Fibroblast of lung (primary cell): Measurements from ENCODE around the gene CNGA4. TPM values are rescaled to one million over a fixed set of nuclear protein-coding genes. Genes with fewer than 3 reads are reported as not detected.
A peak's percentile ranks its signal among the peaks of the same experiment; 100 is the strongest.

Experiments used
- DNase-seq, 2 donors: peaks; one replicate each; pipeline versions ENCODE4 v3.0.0 to v3.0.0-alpha.2; 2010; ENCODE audit warnings: low read depth in 2 of 2
- H2AFZ ChIP-seq: 2 replicates; pipeline ENCODE4 v1.5.1; 2012; ENCODE audit warnings: low read length, control low read depth, inconsistent platforms
- H3K27ac ChIP-seq: 2 replicates; pipeline ENCODE4 v1.5.1; 2011; ENCODE audit warnings: low read length, control low read depth; ENCODE audit not compliant: insufficient read depth
- H3K27me3 ChIP-seq: 2 replicates; pipeline ENCODE4 v1.5.1; 2011; ENCODE audit warnings: mild to moderate bottlenecking, low read length; ENCODE audit not compliant: control insufficient read depth, insufficient read depth
- H3K36me3 ChIP-seq: 2 replicates; pipeline ENCODE4 v1.5.1; 2011; ENCODE audit warnings: low read length; ENCODE audit not compliant: control insufficient read depth, insufficient read depth
- H3K4me1 ChIP-seq: 2 replicates; pipeline ENCODE4 v1.5.1; 2011; ENCODE audit warnings: low read length; ENCODE audit not compliant: control insufficient read depth, insufficient read depth; ENCODE audit errors: extremely low read depth
- H3K4me2 ChIP-seq: 2 replicates; pipeline ENCODE4 v1.5.1; 2011; ENCODE audit warnings: low read length, control low read depth; ENCODE audit not compliant: insufficient read depth; ENCODE audit errors: extremely low read depth
- H3K4me3 ChIP-seq, 4 experiments: fragments of 200-600 bp in 1 of 4; sonication (generic) in 1 of 4; replicated peaks in 1 of 4; 2 replicates each; pipeline ENCODE4 v1.5.1; 2011 to 2016; ENCODE audit warnings: low read length in 4 of 4, low read depth in 3 of 4, mild to moderate bottlenecking in 3 of 4, control low read depth in 2 of 4, inconsistent platforms in 1 of 4, mixed read lengths in 1 of 4; ENCODE audit not compliant: insufficient read depth in 1 of 4; ENCODE audit errors: control extremely low read depth in 1 of 4
- H3K79me2 ChIP-seq: 2 replicates; pipeline ENCODE4 v1.5.1; 2012; ENCODE audit warnings: mild to moderate bottlenecking, low read length, inconsistent platforms; ENCODE audit not compliant: control insufficient read depth, insufficient read depth
- H3K9ac ChIP-seq: 2 replicates; pipeline ENCODE4 v1.5.1; 2011; ENCODE audit warnings: mild to moderate bottlenecking, low read length, control low read depth; ENCODE audit not compliant: insufficient read depth
- H3K9me3 ChIP-seq: 2 replicates; pipeline ENCODE4 v1.5.1; 2012; ENCODE audit warnings: low read depth, low read length; ENCODE audit not compliant: control insufficient read depth, insufficient read depth
- H4K20me1 ChIP-seq: 2 replicates; pipeline ENCODE4 v1.5.1; 2011; ENCODE audit warnings: low read length; ENCODE audit not compliant: control insufficient read depth, insufficient read depth; ENCODE audit errors: extremely low read depth
- CTCF ChIP-seq, 2 donors: IDR thresholded peaks in 1 of 2; conservative IDR thresholded peaks in 1 of 2; 1 replicate in 1 of 2; 2 replicates in 1 of 2; pipeline ENCODE4 v1.5.1; 2011 to 2012; ENCODE audit warnings: low read length in 2 of 2, control low read depth in 1 of 2, inconsistent platforms in 1 of 2, low read depth in 1 of 2, mild to moderate bottlenecking in 1 of 2
- EZH2 ChIP-seq: IDR thresholded peaks from 2 replicates; pipeline ENCODE4 v1.5.1; 2012; ENCODE audit warnings: low read length, control low read depth, mild to moderate bottlenecking; ENCODE audit errors: missing control alignments
- polyA plus RNA-seq, 2 donors: library from polyadenylated mRNA; depleted of rRNA in 1 of 2; stranded (reverse) in 1 of 2; unstranded in 1 of 2; fragments of >200 nt; gene quantifications; 2 replicates each; pipeline ENCODE4 v1.2.1, GENCODE V29; 2011 to 2012; ENCODE audit warnings: missing spikeins in 1 of 2
- total RNA-seq: library from RNA; depleted of rRNA; stranded (reverse); fragments of >200 nt; gene quantifications from 2 replicates; pipeline ENCODE4 v1.2.1, GENCODE V29; 2014

Gene CNGA4
- total and polyA plus RNA-seq, 2 donors (not counting 1 experiment from before 2014, with no cell fraction given) = 0.06 to 0.17 TPM

- H3K9ac ChIP-seq = no peak overlapping the region
- H3K4me3 ChIP-seq = no peak overlapping the region
- H3K79me2 ChIP-seq = no peaks in the 10 kb centered on the region
- TF ChIP-seq CTCF (conservative IDR thresholded peaks at IDR 0.05 in 1 of 2, IDR thresholded peaks at IDR 0.05 in 1 of 2; ENCODE audit: low read depth in 1 of 2, low read length in 2 of 2) (no peak), EZH2 (no peak)
- no peak overlapping the region for H2AFZ ChIP-seq
- H3K36me3 ChIP-seq = peaks cover 18% of the 10 kb centered on the region
- peaks cover 2% of the 10 kb centered on the region for H3K4me1 ChIP-seq
- no peaks in the 10 kb centered on the region for H3K9me3 ChIP-seq
- peak; percentile 87 to 91 for DNase-seq
- no peak overlapping the region for H3K27ac ChIP-seq
- no peak overlapping the region for H3K4me2 ChIP-seq
- H3K27me3 ChIP-seq = no peaks in the 10 kb centered on the region
- H4K20me1 ChIP-seq = no peaks in the 10 kb centered on the region
These were observed 19.5 kb upstream of the CNGA4 start for GRCh38 chr11:6219359-6219758.

- TF ChIP-seq EZH2 = no peak
- no peak for TF ChIP-seq CTCF (conservative IDR thresholded peaks at IDR 0.05 in 1 of 2, IDR thresholded peaks at IDR 0.05 in 1 of 2; ENCODE audit: low read depth in 1 of 2, low read length in 2 of 2)
- H2AFZ ChIP-seq = no peak overlapping the region
- H3K9ac ChIP-seq = no peak overlapping the region
- H3K4me2 ChIP-seq = no peak overlapping the region
- no peak overlapping the region for H3K4me3 ChIP-seq
- no peaks in the 10 kb centered on the region for H3K9me3 ChIP-seq
- no peaks in the 10 kb centered on the region for H4K20me1 ChIP-seq
- H3K27me3 ChIP-seq = no peaks in the 10 kb centered on the region
- peaks cover 2% of the 10 kb centered on the region for H3K4me1 ChIP-seq
- no peak for DNase-seq
- peaks cover 5% of the 10 kb centered on the region for H3K36me3 ChIP-seq
- no peak overlapping the region for H3K27ac ChIP-seq
- H3K79me2 ChIP-seq = peaks cover 2% of the 10 kb centered on the region
These were observed 15.0 kb upstream of the CNGA4 start for GRCh38 chr11:6223854-6224253.

- H3K9ac ChIP-seq = no peak overlapping the region
- no peak for DNase-seq
- H3K79me2 ChIP-seq = peaks cover 2% of the 10 kb centered on the region
- H3K27me3 ChIP-seq = no peaks in the 10 kb centered on the region
- H3K4me1 ChIP-seq = no peaks in the 10 kb centered on the region
- no peak overlapping the region for H3K4me3 ChIP-seq
- H3K4me2 ChIP-seq = no peak overlapping the region
- no peaks in the 10 kb centered on the region for H4K20me1 ChIP-seq
- H3K36me3 ChIP-seq = peaks cover 5% of the 10 kb centered on the region
- no peak overlapping the region for H3K27ac ChIP-seq
- H2AFZ ChIP-seq = no peak overlapping the region
- TF ChIP-seq CTCF (conservative IDR thresholded peaks at IDR 0.05 in 1 of 2, IDR thresholded peaks at IDR 0.05 in 1 of 2; ENCODE audit: low read depth in 1 of 2, low read length in 2 of 2) (no peak), EZH2 (no peak)
- H3K9me3 ChIP-seq = no peaks in the 10 kb centered on the region
These were observed 14.5 kb upstream of the CNGA4 start for GRCh38 chr11:6224421-6224820.
